Endothelial cell of umbilical vein (primary cell): ENCODE data around the gene ACTR3. TPM values are rescaled to one million over a fixed set of nuclear protein-coding genes. Genes with fewer than 3 reads are reported as not detected.

Source experiments
- BruUV-seq: library from RNA; stranded (reverse); fragments of 400-500 nt; replicated peaks from 2 replicates; lab custom pipeline; 2021; lab: Mats Ljungman, UMichigan
- CTCF ChIA-PET: fragments of 300-600, 350-600 bp; sonication (Branson Sonifier 250); formaldehyde crosslinking; loops from one replicate; lab custom pipeline; 2021; ENCODE audit warnings: antibody characterized with exemption, inconsistent platforms; lab: Charles Lee
- POLR2A ChIA-PET: fragments of 300-600, 350-600 bp; sonication (Branson Sonifier 250); formaldehyde crosslinking; loops from one replicate; lab custom pipeline; 2021; ENCODE audit warnings: antibody characterized with exemption, inconsistent platforms; lab: Charles Lee
- DNase-seq: peaks from one replicate; pipeline ENCODE4 v3.0.0-alpha.2; 2011; ENCODE audit warnings: low read depth, low spot score
- FAIRE-seq: peaks from 2 replicates; lab custom pipeline; 2011; peaks lifted over from hg19 to GRCh38; lab: Jason Lieb, UNC
- H2AFZ ChIP-seq: 2 replicates; pipeline ENCODE4 v1.6.0; 2012; ENCODE audit warnings: low read depth, low read length, control low read depth, inconsistent platforms
- H3K27ac ChIP-seq: 2 replicates; pipeline ENCODE4 v1.5.1; 2011; ENCODE audit warnings: low read depth, mild to moderate bottlenecking, control low read depth, low read length, moderate library complexity; ENCODE audit not compliant: insufficient read depth
- H3K27me3 ChIP-seq, 2 experiments: 2 replicates each; pipeline versions ENCODE4 v1.6.0 to v1.6.1; 2011; ENCODE audit warnings: low read length in 2 of 2, mixed read lengths in 1 of 2; ENCODE audit not compliant: control insufficient read depth in 2 of 2, insufficient read depth in 2 of 2
- H3K36me3 ChIP-seq, 2 experiments: 2 replicates in 1 of 2; 3 replicates in 1 of 2; pipeline ENCODE4 v1.5.1; 2011; ENCODE audit warnings: low read length in 2 of 2, mild to moderate bottlenecking in 1 of 2, moderate library complexity in 1 of 2; ENCODE audit not compliant: control insufficient read depth in 2 of 2, insufficient read depth in 2 of 2; ENCODE audit errors: extremely low read depth in 1 of 2
- H3K4me1 ChIP-seq: 3 replicates; pipeline ENCODE4 v1.5.1; 2011; ENCODE audit warnings: mild to moderate bottlenecking, low read length; ENCODE audit not compliant: control insufficient read depth, insufficient read depth; ENCODE audit errors: extremely low read depth
- H3K4me2 ChIP-seq: 2 replicates; pipeline ENCODE4 v1.6.1; 2011; ENCODE audit warnings: low read length, control low read depth, mixed read lengths; ENCODE audit not compliant: insufficient read depth
- H3K4me3 ChIP-seq, 3 experiments: fragments of 200-600 bp in 1 of 3; sonication (generic), shearing (Covaris generic) in 1 of 3; replicated peaks in 1 of 3; 2 replicates each; pipeline ENCODE4 v1.5.1; 2011 to 2016; ENCODE audit warnings: control low read depth in 3 of 3, low read length in 3 of 3, mild to moderate bottlenecking in 2 of 3, inconsistent platforms in 1 of 3, low read depth in 1 of 3, moderate library complexity in 1 of 3; ENCODE audit not compliant: insufficient read depth in 1 of 3
- H3K79me2 ChIP-seq: 2 replicates; pipeline ENCODE4 v1.6.0; 2012; ENCODE audit warnings: low read length, inconsistent platforms; ENCODE audit not compliant: control insufficient read depth, insufficient read depth
- H3K9ac ChIP-seq: replicated peaks from 2 replicates; pipeline ENCODE3; 2011; ENCODE audit warnings: low read length, control low read depth; ENCODE audit not compliant: insufficient read depth; ENCODE audit errors: extremely low read depth
- H3K9me1 ChIP-seq: replicated peaks from 3 replicates; pipeline ENCODE4 v1.6.0; 2011; ENCODE audit warnings: mild to moderate bottlenecking, low read length; ENCODE audit not compliant: control insufficient read depth, insufficient read depth; ENCODE audit errors: extremely low read depth
- H3K9me3 ChIP-seq: replicated peaks from 2 replicates; pipeline ENCODE4 v1.5.1; 2012; ENCODE audit warnings: low read length, inconsistent platforms; ENCODE audit not compliant: control insufficient read depth, insufficient read depth
- H4K20me1 ChIP-seq: replicated peaks from 2 replicates; pipeline ENCODE3; 2011; ENCODE audit warnings: mild to moderate bottlenecking, low read length; ENCODE audit not compliant: control insufficient read depth, insufficient read depth; ENCODE audit errors: extremely low read depth
- CTCF ChIP-seq, 2 donors: IDR thresholded peaks; 1 replicate in 1 of 2; 2 replicates in 1 of 2; pipeline ENCODE4 v1.5.1; 2011; ENCODE audit warnings: low read length in 2 of 2, mild to moderate bottlenecking in 2 of 2, moderate library complexity in 2 of 2, control low read depth in 1 of 2, inconsistent platforms in 1 of 2, low read depth in 1 of 2; ENCODE audit not compliant: insufficient read depth in 1 of 2; ENCODE audit errors: extremely low read depth in 1 of 2
- EZH2 ChIP-seq: IDR thresholded peaks from 2 replicates; pipeline ENCODE4 v1.6.1; 2012; ENCODE audit warnings: borderline replicate concordance, low read depth, mild to moderate bottlenecking, moderate library complexity, low read length, inconsistent platforms; ENCODE audit not compliant: severe bottlenecking
- FOS ChIP-seq: IDR thresholded peaks from 2 replicates; pipeline ENCODE4 v1.6.1; 2011; ENCODE audit warnings: mild to moderate bottlenecking, low read length, moderate library complexity, borderline replicate concordance; ENCODE audit not compliant: insufficient read depth
- GATA2 ChIP-seq: IDR thresholded peaks from 2 replicates; pipeline ENCODE4 v1.7.0; 2011; ENCODE audit warnings: low read depth, mild to moderate bottlenecking, moderate library complexity, mixed read lengths, low read length; ENCODE audit not compliant: insufficient read length, insufficient read depth
- JUN ChIP-seq: IDR thresholded peaks from 2 replicates; pipeline ENCODE4 v1.6.1; 2011; ENCODE audit warnings: borderline replicate concordance, low read depth; ENCODE audit not compliant: insufficient read length, insufficient read depth
- MYC ChIP-seq: IDR thresholded peaks from one replicate; pipeline ENCODE4 v1.6.1; 2011; ENCODE audit warnings: mild to moderate bottlenecking, low read depth, low read length
- POLR2A ChIP-seq: IDR thresholded peaks from 2 replicates; pipeline ENCODE4 v1.6.1; 2012; ENCODE audit warnings: low read depth, mild to moderate bottlenecking, control low read depth, low read length
- POLR2AphosphoS5 ChIP-seq: IDR thresholded peaks from 2 replicates; pipeline ENCODE4 v1.6.1; 2012; ENCODE audit warnings: low read depth, mild to moderate bottlenecking, control low read depth, low read length, moderate library complexity; ENCODE audit not compliant: insufficient read depth
- dilution Hi-C: fragments of 300-500 bp; cut with MboI; formaldehyde crosslinking; loops from one replicate; pipeline ENCODE4 v1.15.0; 2019; ENCODE audit warnings: low sequenced_read_pairs; ENCODE audit not compliant: extremely low pct_ligation_motif_present
- intact Hi-C: fragments of 100-400 bp; cut with micrococcal nuclease; formaldehyde crosslinking; loops from one replicate; pipeline ENCODE4 v1.10.0; 2022
- polyA plus RNA-seq, 4 experiments: library from polyadenylated mRNA; depleted of rRNA in 3 of 4; stranded (reverse) in 3 of 4; unstranded in 1 of 4; fragments of >200 nt; gene quantifications; 2 replicates each; pipeline versions ENCODE4 v1.2.1 to v1.2.3, GENCODE V29; 2011 to 2012; ENCODE audit warnings: missing spikeins in 1 of 4
- total RNA-seq: library from RNA; stranded (reverse); gene quantifications from 2 replicates; pipeline ENCODE4 v1.2.3, GENCODE V29; 2021
- TF ChIP-seq, protein P1 (sequence below): IDR thresholded peaks from 2 replicates; pipeline ENCODE4 v1.6.1; 2011; ENCODE audit not compliant: insufficient read depth, insufficient read length

The ACTR3 gene
- total and polyA plus RNA-seq, 2 donors (not counting 3 experiments of a cell fraction or from before 2014, with no cell fraction given): 120 to 401 TPM

- H3K9me1 ChIP-seq: no peaks in the 10 kb centered on the region
- no peak overlapping the region for H3K4me3 ChIP-seq
- no peaks in the 10 kb centered on the region for H3K36me3 ChIP-seq
- FAIRE-seq (peak; percentile 71), DNase-seq (no peak)
- H3K79me2 ChIP-seq: no peaks in the 10 kb centered on the region
- intact Hi-C loops: no loop called here
- BruUV-seq: no TSS peak
- no peak overlapping the region for H3K9ac ChIP-seq
- no peaks in the 10 kb centered on the region for H3K4me1 ChIP-seq
- CTCF ChIA-PET: no interaction called here
- no peak overlapping the region for H2AFZ ChIP-seq
- H3K27ac ChIP-seq: no peak overlapping the region
- TF ChIP-seq POLR2A (no peak), GATA2 (no peak), JUN (no peak), MYC (no peak), EZH2 (no peak), FOS (peak; percentile 95)
- H3K4me2 ChIP-seq: no peak overlapping the region
- no peaks in the 10 kb centered on the region for H3K9me3 ChIP-seq
- H3K27me3 ChIP-seq: peaks cover 0 to 2% of the 10 kb centered on the region in 2 experiments
- POLR2A ChIA-PET: no interaction called here
- dilution Hi-C loops: no loop called here
- H4K20me1 ChIP-seq: no peaks in the 10 kb centered on the region
These were observed 31.1 kb upstream of the ACTR3 start for GRCh38 chr2:113858764-113859163.

GRCh38 chr2:113861740-113862139 lies 28.1 kb upstream of the ACTR3 start:
- DNase-seq (no peak), FAIRE-seq (no peak)
- intact Hi-C loops: no loop called here
- no peaks in the 10 kb centered on the region for H3K36me3 ChIP-seq
- BruUV-seq: no TSS peak
- no peaks in the 10 kb centered on the region for H3K9me3 ChIP-seq
- no peak overlapping the region for H3K9ac ChIP-seq
- no peak overlapping the region for H3K4me3 ChIP-seq
- H3K4me1 ChIP-seq: no peaks in the 10 kb centered on the region
- no peaks in the 10 kb centered on the region for H3K27me3 ChIP-seq
- ChIA-PET CTCF (no interaction called here), POLR2A (no interaction called here)
- H2AFZ ChIP-seq: no peak overlapping the region
- TF ChIP-seq EZH2 (no peak), POLR2A (no peak), CTCF (IDR thresholded peaks at IDR 0.05; ENCODE audit: extremely low read depth in 1 of 2, insufficient read depth in 1 of 2, low read depth in 1 of 2, low read length in 2 of 2) (no peak), POLR2AphosphoS5 (no peak), MYC (no peak), GATA2 (no peak)
- TF ChIP-seq, protein P1, sequence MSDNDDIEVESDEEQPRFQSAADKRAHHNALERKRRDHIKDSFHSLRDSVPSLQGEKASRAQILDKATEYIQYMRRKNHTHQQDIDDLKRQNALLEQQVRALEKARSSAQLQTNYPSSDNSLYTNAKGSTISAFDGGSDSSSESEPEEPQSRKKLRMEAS: no peak
- H4K20me1 ChIP-seq: no peaks in the 10 kb centered on the region
- dilution Hi-C loops: no loop called here
- H3K79me2 ChIP-seq: no peaks in the 10 kb centered on the region
- no peak overlapping the region for H3K4me2 ChIP-seq
- H3K27ac ChIP-seq: no peak overlapping the region
- no peaks in the 10 kb centered on the region for H3K9me1 ChIP-seq
